Measurements from ENCODE around the gene GLIPR2.

GLIPR2 gene

GRCh38 chr9:36140086-36141084 is 3.9 kb downstream of the GLIPR2 start:
- H3K9ac ChIP-seq (ENCODE audit: low read length): no peak overlapping the region
- peaks cover 44% of the 10 kb centered on the region for H3K4me1 ChIP-seq (ENCODE audit: control insufficient read depth, insufficient read depth, low read length)
- H3K27ac ChIP-seq (ENCODE audit: low read depth, low read length): peak overlapping the region; percentile 64
- H3K4me3 ChIP-seq (ENCODE audit: low read length): no peak overlapping the region
- H3K36me3 ChIP-seq (ENCODE audit: control insufficient read depth, insufficient read depth, low read length): peaks cover 5% of the 10 kb centered on the region
- H3K27me3 ChIP-seq (ENCODE audit: control insufficient read depth, insufficient read depth, low read length): no peaks in the 10 kb centered on the region

- peak overlapping the region; percentile 89 for H3K27ac ChIP-seq (ENCODE audit: low read depth, low read length)
- H3K4me3 ChIP-seq (ENCODE audit: low read length): no peak overlapping the region
- peaks cover 5% of the 10 kb centered on the region for H3K36me3 ChIP-seq (ENCODE audit: control insufficient read depth, insufficient read depth, low read length)
- H3K9ac ChIP-seq (ENCODE audit: low read length): no peak overlapping the region
- peaks cover 44% of the 10 kb centered on the region for H3K4me1 ChIP-seq (ENCODE audit: control insufficient read depth, insufficient read depth, low read length)
- H3K27me3 ChIP-seq (ENCODE audit: control insufficient read depth, insufficient read depth, low read length): no peaks in the 10 kb centered on the region
Observed at GRCh38 chr9:36141288-36141687, 4.8 kb downstream of the GLIPR2 start.

GRCh38 chr9:36141761-36142160 is 5.2 kb downstream of the GLIPR2 start:
- peak overlapping the region; percentile 89 for H3K27ac ChIP-seq (ENCODE audit: low read depth, low read length)
- no peaks in the 10 kb centered on the region for H3K27me3 ChIP-seq (ENCODE audit: control insufficient read depth, insufficient read depth, low read length)
- H3K36me3 ChIP-seq (ENCODE audit: control insufficient read depth, insufficient read depth, low read length): peaks cover 5% of the 10 kb centered on the region
- no peak overlapping the region for H3K9ac ChIP-seq (ENCODE audit: low read length)
- no peak overlapping the region for H3K4me3 ChIP-seq (ENCODE audit: low read length)
- peaks cover 44% of the 10 kb centered on the region for H3K4me1 ChIP-seq (ENCODE audit: control insufficient read depth, insufficient read depth, low read length)

DNA sequence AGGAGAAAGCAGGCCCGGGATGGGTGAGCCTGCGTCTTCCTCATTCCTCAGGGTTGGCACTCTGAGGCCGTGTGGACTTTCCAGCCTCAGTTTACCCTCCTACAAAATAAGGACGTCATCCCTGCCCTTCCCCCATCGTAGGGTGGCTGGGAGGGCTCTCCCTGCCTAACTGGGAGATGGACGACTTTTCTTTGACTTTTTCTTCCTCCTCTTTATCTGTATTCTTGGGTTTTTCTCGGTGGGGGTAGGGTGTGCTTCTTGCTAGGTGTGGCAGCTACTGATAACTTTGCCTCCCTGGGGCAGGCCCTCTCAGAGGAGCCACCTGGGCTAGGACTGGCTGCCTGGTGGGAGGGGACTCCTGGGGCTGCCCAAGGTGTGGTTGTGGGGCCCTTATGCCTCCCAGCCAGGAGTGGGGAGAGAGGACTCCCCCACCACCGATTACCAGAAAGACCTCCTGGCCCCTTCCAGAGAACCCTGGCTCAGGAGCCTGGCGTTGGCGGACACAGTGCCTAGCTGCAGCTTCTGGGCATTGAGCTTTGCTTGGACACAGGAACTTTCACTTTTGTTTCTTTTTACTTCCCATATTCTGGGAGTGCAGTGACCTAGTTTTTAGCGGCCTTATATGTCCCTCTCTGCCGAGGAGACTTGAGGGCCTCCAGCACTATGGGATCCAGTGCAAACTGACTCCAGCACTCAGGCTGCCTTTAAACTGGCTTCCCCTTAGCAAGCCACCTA is 6.1 kb downstream of the GLIPR2 start:
- H3K4me1 ChIP-seq (ENCODE audit: control insufficient read depth, insufficient read depth, low read length): peaks cover 50% of the 10 kb centered on the region

DNA sequence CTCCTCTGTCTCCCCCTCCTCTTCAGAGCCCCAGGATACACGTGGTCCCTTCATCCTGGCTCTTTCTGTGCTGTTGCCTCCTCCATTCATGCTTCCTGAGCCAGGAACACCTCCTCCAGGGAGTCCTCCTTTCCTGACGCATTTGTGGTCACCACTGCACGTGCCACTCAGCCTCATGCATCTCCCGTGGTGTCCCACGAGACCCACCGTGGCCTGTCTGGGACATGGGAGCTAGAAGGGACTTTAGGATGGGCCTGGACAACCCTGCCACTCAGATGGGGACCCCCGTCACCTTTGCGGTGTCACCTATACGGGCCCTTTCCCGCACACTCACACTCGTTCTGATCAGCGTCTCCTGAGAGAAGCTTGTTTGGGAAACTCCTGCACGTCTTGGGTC is 6.7 kb downstream of the GLIPR2 start:
- peak overlapping the region; percentile 33 for H3K9ac ChIP-seq (ENCODE audit: low read length)
- H3K36me3 ChIP-seq (ENCODE audit: control insufficient read depth, insufficient read depth, low read length): peaks cover 5% of the 10 kb centered on the region
- peaks cover 52% of the 10 kb centered on the region for H3K4me1 ChIP-seq (ENCODE audit: control insufficient read depth, insufficient read depth, low read length)
- H3K27ac ChIP-seq (ENCODE audit: low read depth, low read length): peak overlapping the region; percentile 89
- peak overlapping the region; percentile 11 for H3K4me3 ChIP-seq (ENCODE audit: low read length)
- H3K27me3 ChIP-seq (ENCODE audit: control insufficient read depth, insufficient read depth, low read length): no peaks in the 10 kb centered on the region

More for the DNA sequence above, 6.1 kb downstream of the GLIPR2 start:
- Histone ChIP-seq H3K27ac (ENCODE audit: low read depth, low read length) (peak overlapping the region; percentile 89), H3K36me3 (ENCODE audit: control insufficient read depth, insufficient read depth, low read length) (peaks cover 5% of the 10 kb centered on the region), H3K9ac (ENCODE audit: low read length) (peak overlapping the region; percentile 33), H3K27me3 (ENCODE audit: control insufficient read depth, insufficient read depth, low read length) (no peaks in the 10 kb centered on the region), H3K4me3 (ENCODE audit: low read length) (peak overlapping the region; percentile 34)

- Histone ChIP-seq H3K9ac (ENCODE audit: low read length) (peak overlapping the region; percentile 11), H3K4me3 (ENCODE audit: low read length) (peak overlapping the region; percentile 22), H3K36me3 (ENCODE audit: control insufficient read depth, insufficient read depth, low read length) (peaks cover 5% of the 10 kb centered on the region), H3K27ac (ENCODE audit: low read depth, low read length) (peak overlapping the region; percentile 89), H3K27me3 (ENCODE audit: control insufficient read depth, insufficient read depth, low read length) (no peaks in the 10 kb centered on the region), H3K4me1 (ENCODE audit: control insufficient read depth, insufficient read depth, low read length) (peaks cover 61% of the 10 kb centered on the region)
Observed at GRCh38 chr9:36144309-36145232, 8.0 kb downstream of the GLIPR2 start.

DNA sequence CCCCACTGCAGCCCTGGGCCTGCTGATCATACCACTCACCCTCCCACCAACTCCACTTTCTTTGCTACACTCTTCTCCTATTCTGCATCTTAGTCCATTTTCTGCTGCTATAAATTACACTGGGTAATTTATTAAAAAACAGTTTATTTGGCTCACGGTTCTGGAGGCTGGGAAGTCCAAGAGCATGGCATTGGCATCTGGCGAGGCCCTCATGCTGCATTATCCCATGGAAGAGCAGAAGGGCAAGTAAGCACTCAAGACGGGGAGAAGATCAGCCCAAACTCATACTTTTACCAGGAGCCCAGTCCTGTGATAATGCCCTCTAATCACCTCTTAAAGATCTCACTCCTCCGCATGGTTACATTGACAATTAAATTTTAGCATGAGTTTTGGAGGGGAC is 9.4 kb downstream of the GLIPR2 start:
- Histone ChIP-seq H3K27ac (ENCODE audit: low read depth, low read length) (no peak overlapping the region), H3K36me3 (ENCODE audit: control insufficient read depth, insufficient read depth, low read length) (peaks cover 10% of the 10 kb centered on the region), H3K4me1 (ENCODE audit: control insufficient read depth, insufficient read depth, low read length) (peaks cover 57% of the 10 kb centered on the region), H3K4me3 (ENCODE audit: low read length) (no peak overlapping the region), H3K9ac (ENCODE audit: low read length) (no peak overlapping the region), H3K27me3 (ENCODE audit: control insufficient read depth, insufficient read depth, low read length) (no peaks in the 10 kb centered on the region)

- Histone ChIP-seq H3K9ac (ENCODE audit: low read length) (no peak overlapping the region), H3K4me1 (ENCODE audit: control insufficient read depth, insufficient read depth, low read length) (peaks cover 52% of the 10 kb centered on the region), H3K4me3 (ENCODE audit: low read length) (no peak overlapping the region), H3K27ac (ENCODE audit: low read depth, low read length) (peak overlapping the region; percentile 94), H3K36me3 (ENCODE audit: control insufficient read depth, insufficient read depth, low read length) (peaks cover 15% of the 10 kb centered on the region), H3K27me3 (ENCODE audit: control insufficient read depth, insufficient read depth, low read length) (no peaks in the 10 kb centered on the region)
Observed at GRCh38 chr9:36146651-36147050, 10.1 kb downstream of the GLIPR2 start.

DNA sequence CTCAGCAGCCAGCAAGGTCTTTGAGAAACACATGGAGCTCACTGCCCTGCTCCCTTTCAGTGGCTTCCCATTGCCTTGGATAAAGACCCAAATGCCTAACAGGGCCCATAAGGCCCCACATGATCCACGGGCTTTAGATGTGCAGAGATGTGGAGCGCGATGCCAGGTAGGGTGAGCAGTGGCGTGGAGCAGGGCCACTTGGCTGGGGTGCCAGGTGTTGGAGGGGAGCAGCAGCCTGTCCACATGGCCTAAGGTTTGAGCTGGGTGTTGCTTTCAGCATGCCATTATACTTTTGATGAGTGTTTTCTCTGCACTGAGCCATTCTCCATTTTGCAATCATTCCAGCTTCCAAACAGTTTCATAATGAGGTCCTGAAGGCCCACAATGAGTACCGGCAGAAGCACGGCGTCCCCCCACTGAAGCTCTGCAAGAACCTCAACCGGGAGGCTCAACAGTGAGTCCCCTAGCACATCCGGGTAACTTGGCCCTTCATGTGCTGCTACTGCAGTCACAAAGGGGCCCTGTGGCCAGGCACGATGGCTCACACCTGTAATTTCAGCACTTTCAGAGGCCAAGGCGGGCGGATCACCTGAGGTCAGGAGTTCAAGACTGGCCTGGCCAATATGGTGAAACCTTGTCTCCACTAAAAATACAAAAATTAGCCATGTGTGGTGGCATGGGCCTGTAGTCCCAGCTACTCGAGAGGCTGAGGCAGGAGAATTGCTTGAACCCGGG is 11.1 kb downstream of the GLIPR2 start:
- Histone ChIP-seq H3K4me3 (ENCODE audit: low read length) (no peak overlapping the region), H3K4me1 (ENCODE audit: control insufficient read depth, insufficient read depth, low read length) (peaks cover 44% of the 10 kb centered on the region), H3K9ac (ENCODE audit: low read length) (no peak overlapping the region), H3K36me3 (ENCODE audit: control insufficient read depth, insufficient read depth, low read length) (peaks cover 15% of the 10 kb centered on the region), H3K27ac (ENCODE audit: low read depth, low read length) (peak overlapping the region; percentile 94), H3K27me3 (ENCODE audit: control insufficient read depth, insufficient read depth, low read length) (no peaks in the 10 kb centered on the region)

GRCh38 chr9:36148311-36149051 is 11.9 kb downstream of the GLIPR2 start:
- Histone ChIP-seq H3K36me3 (ENCODE audit: control insufficient read depth, insufficient read depth, low read length) (peaks cover 18% of the 10 kb centered on the region), H3K4me1 (ENCODE audit: control insufficient read depth, insufficient read depth, low read length) (peaks cover 36% of the 10 kb centered on the region), H3K4me3 (ENCODE audit: low read length) (peak overlapping the region; percentile 43), H3K27ac (ENCODE audit: low read depth, low read length) (peak overlapping the region; percentile 94), H3K9ac (ENCODE audit: low read length) (no peak overlapping the region), H3K27me3 (ENCODE audit: control insufficient read depth, insufficient read depth, low read length) (no peaks in the 10 kb centered on the region)

DNA sequence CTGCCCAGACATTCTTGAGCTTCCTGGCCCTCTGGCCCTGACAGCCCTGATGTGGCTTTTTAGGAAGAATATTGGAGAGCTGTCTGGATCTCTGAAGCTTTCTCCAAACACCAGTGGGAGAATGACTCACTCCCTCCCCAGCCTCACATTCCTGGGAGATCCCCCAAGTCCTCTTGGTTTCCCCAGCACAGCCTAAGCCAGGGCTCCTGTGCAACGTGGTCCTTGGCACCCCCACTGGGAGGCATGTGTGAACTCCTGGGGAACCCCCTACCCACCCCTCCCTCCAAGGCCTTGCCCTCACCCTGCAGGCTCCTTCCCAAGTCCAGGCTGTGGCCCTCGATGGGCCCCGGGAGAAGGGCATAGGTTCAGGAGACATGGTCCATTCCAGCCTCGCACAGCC is 12.7 kb downstream of the GLIPR2 start:
- Histone ChIP-seq H3K9ac (ENCODE audit: low read length) (no peak overlapping the region), H3K4me3 (ENCODE audit: low read length) (no peak overlapping the region), H3K27ac (ENCODE audit: low read depth, low read length) (peak overlapping the region; percentile 94), H3K27me3 (ENCODE audit: control insufficient read depth, insufficient read depth, low read length) (no peaks in the 10 kb centered on the region), H3K36me3 (ENCODE audit: control insufficient read depth, insufficient read depth, low read length) (peaks cover 18% of the 10 kb centered on the region), H3K4me1 (ENCODE audit: control insufficient read depth, insufficient read depth, low read length) (peaks cover 36% of the 10 kb centered on the region)
